Transverse colon (tissue), 4 donors: Measurements from ENCODE around the gene PTPRN2. TPM values are rescaled to one million over a fixed set of nuclear protein-coding genes. Genes with fewer than 3 reads are reported as not detected.

Experiments used
- DNase-seq: peaks from one replicate; pipeline ENCODE4 v3.0.0-alpha.2; 2019
- H3K27ac ChIP-seq, 4 donors: fragments of 200-600 bp; sonication (generic); 2 replicates each; pipeline ENCODE4 v1.5.1; 2016 to 2018; ENCODE audit warnings: inconsistent platforms in 4 of 4
- H3K27me3 ChIP-seq: fragments of 200-600 bp; sonication (generic); 2 replicates; pipeline ENCODE4 v1.5.1; 2017; ENCODE audit warnings: inconsistent platforms
- H3K36me3 ChIP-seq, 4 donors: fragments of 200-600 bp; sonication (generic); 2 replicates each; pipeline ENCODE4 v1.5.1; 2017 to 2019; ENCODE audit warnings: inconsistent platforms in 4 of 4
- H3K4me1 ChIP-seq, 4 donors: fragments of 200-600 bp; sonication (generic); 2 replicates each; pipeline ENCODE4 v1.5.1; 2017 to 2020; ENCODE audit warnings: inconsistent platforms in 4 of 4
- H3K4me3 ChIP-seq, 4 donors: fragments of 200-600 bp; sonication (generic); 1 replicate in 1 of 4; 2 replicates in 3 of 4; pipeline versions ENCODE4 v1.5.1 to v1.6.1; 2017 to 2019; ENCODE audit warnings: inconsistent platforms in 4 of 4
- H3K9me3 ChIP-seq, 2 donors: fragments of 200-600 bp; sonication (generic); 2 replicates each; pipeline ENCODE4 v1.5.1; 2017 to 2019; ENCODE audit warnings: inconsistent platforms in 2 of 2
- CTCF ChIP-seq, 5 experiments: fragments of 200-600 bp in 3 of 5; fragments of 450-650 bp in 2 of 5; sonication (generic) in 3 of 5; IDR thresholded peaks; 1 replicate in 2 of 5; 2 replicates in 3 of 5; pipeline ENCODE4 v1.5.1; 2016 to 2017; ENCODE audit warnings: antibody characterized with exemption in 5 of 5, inconsistent platforms in 3 of 5, mild to moderate bottlenecking in 2 of 5, moderate library complexity in 1 of 5
- EP300 ChIP-seq: sonication (generic); formaldehyde crosslinking; IDR thresholded peaks from one replicate; pipeline ENCODE4 v1.6.1; 2017; ENCODE audit warnings: antibody characterized with exemption, low read depth
- POLR2A ChIP-seq: fragments of 450-650 bp; IDR thresholded peaks from one replicate; pipeline ENCODE4 v1.6.1; 2016; ENCODE audit warnings: antibody characterized with exemption, mild to moderate bottlenecking, moderate library complexity
- POLR2AphosphoS5 ChIP-seq, 3 donors: sonication (generic); formaldehyde crosslinking; IDR thresholded peaks; one replicate each; pipeline ENCODE4 v1.6.1; 2016; ENCODE audit warnings: antibody characterized with exemption in 3 of 3
- WGBS, 2 donors: methylation state at CpG; one replicate each; pipeline ENCODE4 v1.1.5; 2018; ENCODE audit warnings: low coverage in 1 of 2; 5-methylcytosine and 5-hydroxymethylcytosine counted together
- in situ Hi-C, 4 donors: fragments of 200-750 bp; cut with MboI; loops; one replicate each; pipeline versions ENCODE4 v1.15.0 to v1.15.1; 2017; ENCODE audit warnings: low sequenced_read_pairs in 3 of 4, low pct_ligation_motif_present in 1 of 4, low pct_unique_long_range_greater_than_20kb in 1 of 4
- intact Hi-C: fragments of 100-400 bp; cut with DNase I; formaldehyde crosslinking; loops from one replicate; pipeline ENCODE4 v1.15.1; 2023; ENCODE audit warnings: low total_unique reads
- total RNA-seq, 4 donors: library from RNA; depleted of rRNA; stranded (reverse); fragments of >200 nt; gene quantifications; one replicate each; pipeline ENCODE4 v1.1.0, GENCODE V29; 2016

PTPRN2 gene
- total RNA-seq, 4 donors from 2014 or later = 15.4 to 31.1 (median 21.8) TPM

- 74 to 100% methylated on average over 1 to 4 of the region's 5 CpGs for WGBS, 2 donors
- intact Hi-C loops = no loop called here
- no peak for DNase-seq
- TF ChIP-seq CTCF (IDR thresholded peaks at IDR 0.05) (no peak), POLR2AphosphoS5 (IDR thresholded peaks at IDR 0.05) (no peak), EP300 (no peak), POLR2A (no peak)
- no peak overlapping the region for H3K4me3 ChIP-seq
- H3K9me3 ChIP-seq = no peaks in the 10 kb centered on the region
- H3K4me1 ChIP-seq = no peaks in the 10 kb centered on the region
- in situ Hi-C loops = no loop called here
- H3K36me3 ChIP-seq = no peaks in the 10 kb centered on the region
- no peak overlapping the region for H3K27ac ChIP-seq
- H3K27me3 ChIP-seq = no peaks in the 10 kb centered on the region
Measured at GRCh38 chr7:157997471-157997870, 590.2 kb downstream of the PTPRN2 start.

GRCh38 chr7:157997080-157997440 is 590.6 kb downstream of the PTPRN2 start:
- 80% methylated on average over 7 of the region's 8 CpGs; no CpG with 5 or more reads in 1 of the 2 donors for WGBS, 2 donors

GRCh38 chr7:157996359-157997079 is 591.1 kb downstream of the PTPRN2 start:
- Histone ChIP-seq H3K4me1 (no peaks in the 10 kb centered on the region), H3K36me3 (no peaks in the 10 kb centered on the region), H3K4me3 (no peak overlapping the region), H3K27me3 (no peaks in the 10 kb centered on the region), H3K9me3 (no peaks in the 10 kb centered on the region), H3K27ac (no peak overlapping the region)
- WGBS, 2 donors = 79 to 100% methylated on average over 1 to 16 of the region's 16 CpGs
- DNase-seq = no peak
- in situ Hi-C loops (no loop called here), intact Hi-C loops (no loop called here)
- TF ChIP-seq POLR2AphosphoS5 (IDR thresholded peaks at IDR 0.05) (no peak), POLR2A (no peak)

More at GRCh38 chr7:157997080-157997440, 590.6 kb downstream of the PTPRN2 start:
- Histone ChIP-seq H3K4me3 (no peak overlapping the region), H3K9me3 (no peaks in the 10 kb centered on the region), H3K27me3 (no peaks in the 10 kb centered on the region), H3K36me3 (no peaks in the 10 kb centered on the region), H3K4me1 (no peaks in the 10 kb centered on the region), H3K27ac (no peak overlapping the region)
- in situ Hi-C loops = no loop called here
- DNase-seq = no peak
- intact Hi-C loops = no loop called here
- no peak for TF ChIP-seq CTCF (IDR thresholded peaks at IDR 0.05)
- TF ChIP-seq EP300 = no peak
- no peak for TF ChIP-seq POLR2AphosphoS5 (IDR thresholded peaks at IDR 0.05)
- TF ChIP-seq POLR2A = no peak

- Histone ChIP-seq H3K27ac (no peak overlapping the region), H3K27me3 (no peaks in the 10 kb centered on the region), H3K4me3 (no peak overlapping the region), H3K36me3 (no peaks in the 10 kb centered on the region), H3K9me3 (no peaks in the 10 kb centered on the region), H3K4me1 (no peaks in the 10 kb centered on the region)
- in situ Hi-C loops = no loop called here
- TF ChIP-seq POLR2AphosphoS5 (IDR thresholded peaks at IDR 0.05) (no peak), EP300 (no peak), CTCF (IDR thresholded peaks at IDR 0.05) (no peak), POLR2A (no peak)
- DNase-seq = no peak
- intact Hi-C loops = no loop called here
- 90 to 100% methylated on average over 6 of the region's 6 CpGs for WGBS, 2 donors
Measured at GRCh38 chr7:157995815-157996214, 591.8 kb downstream of the PTPRN2 start.

GRCh38 chr7:157994319-157994718 is 593.3 kb downstream of the PTPRN2 start:
- 78 to 81% methylated on average over 14 of the region's 14 CpGs for WGBS, 2 donors
- DNase-seq = no peak
- no peak for TF ChIP-seq POLR2A
- no peak for TF ChIP-seq POLR2AphosphoS5 (IDR thresholded peaks at IDR 0.05)
- no peak for TF ChIP-seq CTCF (IDR thresholded peaks at IDR 0.05)
- TF ChIP-seq EP300 = no peak
- Histone ChIP-seq H3K4me1 (no peaks in the 10 kb centered on the region), H3K9me3 (no peaks in the 10 kb centered on the region), H3K27ac (no peak overlapping the region), H3K27me3 (no peaks in the 10 kb centered on the region), H3K36me3 (no peaks in the 10 kb centered on the region), H3K4me3 (no peak overlapping the region)
- in situ Hi-C loops (no loop called here), intact Hi-C loops (no loop called here)
